ENCODE results near the gene ZNF587B.
"Not testable (repeated sequence)": the region's sequence is repeated elsewhere in the genome, so short reads cannot be mapped to it uniquely, and the experiment has no call there.

ZNF587B gene

DNA sequence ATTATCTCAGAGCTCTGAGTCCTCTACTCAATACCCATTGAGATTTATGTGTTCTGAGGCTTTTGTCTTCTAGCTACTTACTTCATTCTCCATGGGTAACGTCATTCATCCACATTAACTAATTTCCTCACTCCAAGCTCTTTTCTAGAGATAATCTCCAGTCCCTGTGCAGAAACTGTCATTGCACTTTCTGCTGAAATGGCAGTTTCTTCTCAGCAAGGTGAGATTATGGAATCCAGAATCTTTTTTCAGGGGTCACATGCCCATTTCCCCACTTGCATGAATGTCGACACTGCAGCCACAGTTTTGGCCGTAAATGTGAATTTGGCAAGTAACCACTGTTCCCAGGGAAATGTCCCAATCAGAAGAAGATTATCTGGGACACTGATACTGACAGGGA, 32.3 kb downstream of the ZNF587B start:
- DNase-seq (ENCODE audit: extremely low spot score, insufficient read length, low read depth); FAIRE-seq: not testable (repeated sequence)

DNA sequence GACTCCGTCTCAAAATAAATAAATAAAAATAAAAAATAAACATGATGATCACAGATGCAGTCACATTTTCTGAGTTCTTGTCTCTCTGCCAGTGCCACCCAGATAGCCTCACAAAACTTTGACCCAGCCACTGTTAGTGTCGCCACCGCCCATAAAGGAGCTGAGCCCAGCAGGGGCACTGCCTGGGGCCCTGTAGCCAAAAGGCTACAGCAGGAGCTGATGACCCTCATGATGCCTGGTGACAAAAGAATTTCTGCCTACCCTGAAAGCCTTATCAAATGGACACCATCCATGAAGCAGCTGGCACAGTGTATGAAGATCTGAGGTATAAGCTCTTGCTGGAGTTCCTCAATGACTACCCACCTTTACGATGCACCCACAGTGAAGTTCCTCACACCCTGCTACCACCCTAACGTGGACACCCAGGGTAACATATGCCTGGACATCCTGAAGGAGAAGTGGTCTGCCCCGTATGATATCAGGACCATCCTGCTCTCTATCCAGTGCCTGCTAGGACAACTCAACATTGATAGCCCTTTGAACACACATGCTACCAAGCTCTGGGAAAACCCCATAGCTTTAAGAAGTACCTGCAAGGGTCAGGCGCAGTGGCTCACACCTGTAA, 37.9 kb downstream of the ZNF587B start:
- no peak for DNase-seq (ENCODE audit: extremely low spot score, insufficient read length, low read depth)
- no peak for FAIRE-seq

DNA sequence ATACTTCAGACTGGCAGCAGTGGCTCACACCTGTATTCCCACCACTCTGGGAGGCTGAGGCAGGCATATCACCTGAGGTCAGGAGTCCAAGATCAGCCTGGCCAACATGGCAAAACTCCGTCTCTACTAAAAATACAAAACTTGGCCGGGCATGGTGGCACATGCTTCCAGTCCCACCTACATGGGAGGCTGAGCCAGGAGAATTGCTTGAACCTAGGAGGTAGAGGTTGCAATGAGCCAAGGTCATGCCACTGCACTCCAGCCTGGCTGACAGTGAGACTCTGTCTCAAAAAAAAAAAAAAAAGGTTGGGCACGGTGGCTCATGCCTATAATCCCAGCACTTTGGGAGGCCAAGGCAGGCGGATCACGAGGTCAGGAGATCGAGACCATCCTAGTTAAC, 39.6 kb downstream of the ZNF587B start:
- FAIRE-seq; DNase-seq (ENCODE audit: extremely low spot score, insufficient read length, low read depth): not testable (repeated sequence)

DNA sequence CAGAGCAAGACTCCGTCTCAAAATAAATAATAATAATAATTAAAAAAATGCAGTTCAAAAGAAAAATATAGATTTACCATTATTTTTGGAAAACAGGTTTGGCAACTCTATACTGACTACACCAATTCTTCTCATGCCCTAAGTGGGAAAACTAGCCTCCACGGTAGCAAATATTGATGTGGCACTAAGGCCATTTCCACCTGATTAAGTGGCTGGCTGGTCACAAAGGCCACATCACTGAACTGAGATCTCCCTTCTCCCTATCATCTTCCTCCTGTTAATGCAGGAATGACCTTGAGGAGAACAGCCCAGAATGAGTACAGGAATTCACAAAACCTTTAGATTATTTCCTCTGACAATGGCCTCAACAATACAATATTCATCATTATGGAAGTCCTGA, 40.1 kb downstream of the ZNF587B start:
- FAIRE-seq (no peak), DNase-seq (ENCODE audit: extremely low spot score, insufficient read length, low read depth) (no peak)

DNA sequence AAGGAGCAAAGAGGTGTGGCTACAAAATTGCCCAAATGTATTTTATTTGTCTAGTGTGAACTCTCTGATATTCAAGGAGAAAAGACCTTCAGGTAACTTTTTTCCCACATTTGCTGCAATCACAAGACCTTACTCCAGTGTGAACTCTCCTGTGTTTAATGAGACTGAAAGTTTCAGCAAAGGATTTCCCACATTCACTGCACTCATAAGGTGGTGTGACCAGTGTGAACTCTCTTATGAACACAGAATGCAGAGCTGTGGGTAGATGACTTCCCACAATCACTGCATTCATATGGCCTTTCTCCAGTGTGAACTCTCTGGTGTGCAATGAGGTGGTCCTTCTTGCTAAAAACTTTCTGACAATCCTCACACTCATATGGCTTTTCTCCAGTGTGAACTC, 42.4 kb downstream of the ZNF587B start:
- no peak for DNase-seq (ENCODE audit: extremely low spot score, insufficient read length, low read depth)
- no peak for FAIRE-seq

DNA sequence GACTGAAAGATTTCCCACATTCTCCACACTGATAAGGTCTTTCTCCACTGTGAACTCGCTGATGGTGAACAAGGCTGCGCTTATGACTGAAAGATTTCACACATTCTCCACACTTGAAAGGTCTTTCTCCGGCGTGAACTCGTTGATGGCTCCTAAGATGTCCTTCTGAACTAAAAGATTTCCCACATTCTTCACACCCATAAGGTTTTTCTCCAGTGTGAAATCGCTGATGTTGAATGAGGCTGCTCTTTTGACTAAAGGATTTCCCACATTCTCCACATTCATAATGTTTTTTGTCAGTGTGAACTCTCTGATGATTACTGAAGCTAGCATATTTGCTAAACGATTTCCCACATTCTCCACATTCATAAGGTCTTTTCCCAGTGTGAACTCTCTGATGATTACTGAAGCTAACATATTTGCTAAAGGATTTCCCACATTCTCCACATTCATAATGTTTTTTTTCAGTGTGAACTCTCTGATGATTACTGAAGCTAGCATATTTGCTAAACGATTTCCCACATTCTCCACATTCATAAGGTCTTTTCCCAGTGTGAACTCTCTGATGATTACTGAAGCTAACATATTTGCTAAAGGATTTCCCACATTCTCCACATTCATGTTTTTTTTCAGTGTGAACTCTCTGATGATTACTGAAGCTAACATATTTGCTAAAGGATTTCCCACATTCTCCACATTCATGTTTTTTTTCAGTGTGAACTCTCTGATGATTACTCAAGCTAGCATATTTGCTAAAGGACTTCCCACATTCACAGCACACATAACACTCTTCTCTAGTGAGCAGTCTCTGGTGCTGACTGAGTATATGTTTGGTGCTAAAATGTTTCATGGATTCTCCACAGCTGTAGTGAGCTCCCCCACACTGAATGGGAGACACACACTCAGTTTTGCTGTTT, 44.0 kb downstream of the ZNF587B start:
- not testable (repeated sequence) for DNase-seq (ENCODE audit: extremely low spot score, insufficient read length, low read depth); FAIRE-seq

DNA sequence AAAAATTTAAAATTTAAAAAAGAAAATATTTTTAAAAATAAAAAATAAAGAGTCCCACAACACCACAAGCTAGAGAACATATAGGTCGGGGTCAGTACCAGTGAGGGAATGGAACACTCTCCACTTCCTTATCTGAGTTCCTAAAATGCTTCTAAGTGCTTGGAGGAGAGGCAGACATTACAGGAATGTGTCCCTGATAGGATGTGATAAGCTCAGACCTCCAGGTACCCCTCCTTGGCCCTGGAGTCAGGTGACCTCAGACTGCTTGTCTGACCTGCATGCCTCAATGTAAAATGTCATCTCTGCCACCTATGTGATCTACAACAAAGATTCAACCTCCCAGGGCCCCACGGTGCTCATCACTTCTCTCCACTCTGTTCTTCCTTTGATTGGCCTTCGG, 55.9 kb downstream of the ZNF587B start:
- FAIRE-seq (no peak), DNase-seq (ENCODE audit: extremely low spot score, insufficient read length, low read depth) (no peak)

DNA sequence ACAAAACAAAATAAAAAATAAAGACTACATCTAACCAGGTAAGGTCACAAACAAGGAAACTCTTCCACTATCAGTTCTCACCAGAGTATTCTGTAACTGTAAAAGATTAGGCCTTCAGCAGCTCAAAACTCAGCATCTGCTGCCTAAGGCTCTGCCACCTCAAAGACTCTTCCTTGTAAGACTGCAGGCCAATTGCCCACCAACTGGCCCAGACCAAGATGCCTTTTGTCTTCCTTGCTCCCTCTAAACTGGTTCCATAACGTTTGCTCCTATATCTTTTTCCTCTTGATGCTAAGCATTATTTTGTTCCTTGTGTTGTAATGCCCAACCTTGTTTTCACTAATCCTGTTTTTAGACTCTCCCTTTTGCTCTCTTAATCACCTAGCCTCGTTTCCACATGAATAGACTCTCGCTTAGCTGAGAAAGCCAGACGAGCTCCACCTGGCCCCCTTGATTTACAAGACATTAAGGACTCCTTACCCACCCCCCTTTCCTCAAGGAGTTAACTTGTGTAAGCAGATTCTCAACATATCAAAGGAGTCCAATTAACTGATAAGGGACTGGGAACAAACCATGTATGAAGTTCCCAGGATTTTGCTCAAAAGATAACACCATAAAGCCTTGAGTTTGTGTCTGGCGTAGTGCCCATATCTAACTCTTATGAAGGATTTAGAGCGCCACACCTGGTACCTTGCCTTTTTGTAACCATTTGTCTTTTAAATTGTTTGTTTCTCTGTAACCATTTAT, 57.3 kb downstream of the ZNF587B start:
- FAIRE-seq (no peak), DNase-seq (ENCODE audit: extremely low spot score, insufficient read length, low read depth) (no peak)

DNA sequence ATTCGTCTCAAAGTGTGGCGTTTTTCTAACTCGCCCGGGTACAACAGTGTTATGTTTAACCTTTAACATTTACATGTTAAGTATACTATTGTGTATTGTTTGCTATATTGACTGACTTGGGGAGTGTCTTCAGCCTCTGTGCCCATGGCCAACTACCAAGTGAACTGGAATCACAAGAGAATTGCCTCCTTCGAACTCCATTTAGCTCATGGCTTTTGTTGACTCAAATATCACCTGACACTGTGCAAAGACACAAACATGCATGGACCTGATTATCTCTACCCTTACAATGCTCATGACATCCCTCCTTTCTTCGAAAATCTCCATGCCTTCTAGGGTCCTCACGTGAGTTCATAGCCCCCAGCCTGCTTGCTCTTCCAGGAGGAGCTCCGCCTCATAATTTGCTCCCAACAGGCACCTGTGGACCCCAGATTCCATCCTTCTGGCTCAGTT, 58.0 kb downstream of the ZNF587B start:
- FAIRE-seq (no peak), DNase-seq (ENCODE audit: extremely low spot score, insufficient read length, low read depth) (no peak)

DNA sequence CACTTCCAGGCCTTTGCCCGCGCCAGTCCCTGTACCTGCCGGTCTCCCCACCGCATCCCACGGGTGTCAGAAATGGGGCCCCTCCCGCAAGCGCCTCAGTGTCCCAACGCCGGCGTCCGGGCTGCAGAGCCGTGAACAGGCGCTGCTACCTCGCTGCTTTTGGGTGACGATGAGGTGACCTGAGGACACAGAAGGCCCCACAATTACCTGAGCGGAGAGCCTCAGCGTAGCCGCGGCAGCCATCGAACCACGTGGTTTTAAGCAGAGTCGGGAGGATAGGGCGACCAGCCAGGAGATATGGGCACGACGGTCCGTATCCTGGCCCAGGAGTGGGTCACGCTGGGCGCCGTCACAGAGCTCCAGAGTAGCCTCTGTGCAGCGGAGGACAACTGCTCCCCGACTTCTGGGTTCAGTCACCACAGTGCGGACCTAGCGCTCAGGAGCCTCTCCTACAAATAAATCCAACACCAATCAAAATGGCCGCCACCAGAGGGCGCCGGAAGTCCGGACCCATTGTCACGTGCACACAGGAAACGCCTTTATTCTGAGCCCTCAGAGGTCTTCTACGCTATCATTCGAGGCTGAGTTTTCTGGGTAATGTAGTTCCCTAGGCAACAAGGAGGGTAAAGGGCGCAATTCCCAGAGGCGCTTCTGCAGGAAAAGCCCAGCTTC, 58.6 kb downstream of the ZNF587B start, which contains the start of gene ZNF814:
Gene ZNF814, minus strand, starts transcription at position 478 of the 672 bp plus-strand sequence. Its CDS starts 235 bp downstream, at position 243.
- peak; percentile 84 for FAIRE-seq

DNA sequence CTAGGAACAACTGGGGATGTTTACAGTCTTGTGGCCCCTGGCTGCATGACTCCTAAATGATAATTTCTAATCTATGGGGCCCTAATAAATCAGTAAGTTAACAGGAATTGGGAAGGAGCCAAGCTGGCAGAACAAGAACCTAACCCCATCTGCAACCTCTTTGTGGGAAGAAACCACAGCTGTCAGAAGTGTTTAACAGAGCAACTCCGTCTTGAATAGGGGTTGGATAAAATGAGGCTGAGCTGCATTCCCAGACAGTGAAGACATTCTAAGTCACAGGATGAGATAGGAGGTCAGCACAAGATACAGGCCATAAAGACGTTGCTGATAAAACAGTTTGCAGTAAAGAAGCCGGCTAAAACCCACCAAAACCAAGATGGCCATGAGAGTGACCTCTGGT, 60.6 kb downstream of the ZNF587B start:
- not testable (repeated sequence) for FAIRE-seq; DNase-seq (ENCODE audit: extremely low spot score, insufficient read length, low read depth)

More for the DNA sequence above, 58.6 kb downstream of the ZNF587B start, which contains the start of gene ZNF814:
- no peak for DNase-seq (ENCODE audit: extremely low spot score, insufficient read length, low read depth)

Data from GM18507 (cell line).